Measurements from ENCODE around the gene NTN4.
A peak's percentile ranks its signal among the peaks of the same experiment; 100 is the strongest.
"Not testable (repeated sequence)": the region's sequence is repeated elsewhere in the genome, so short reads cannot be mapped to it uniquely, and the experiment has no call there.

Gene NTN4

DNA sequence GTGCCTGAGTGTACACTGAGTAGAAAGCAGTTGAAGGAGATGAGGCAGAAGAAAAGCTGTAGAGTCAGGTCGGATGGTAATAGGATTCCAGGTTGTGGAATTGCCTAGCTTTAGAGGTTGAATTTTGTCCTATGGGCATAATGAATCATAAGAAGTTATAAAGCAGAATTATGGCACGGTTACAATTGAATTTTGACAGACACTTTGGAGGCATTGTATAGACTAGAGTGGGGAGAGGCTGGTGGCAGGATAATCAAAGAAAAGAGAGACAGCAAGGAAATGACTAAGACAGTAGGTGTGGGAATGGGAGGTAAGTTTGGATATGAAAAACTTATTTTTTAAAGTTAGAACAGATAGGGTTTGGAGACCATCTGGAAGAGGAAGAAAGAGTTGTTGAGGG lies 102.6 kb downstream of the NTN4 start:
- Mint-ChIP-seq H3K27me3 (ENCODE audit: low read depth) (no peaks in the 10 kb centered on the region), H3K4me3 (no peak overlapping the region), H3K36me3 (ENCODE audit: low read depth) (no peaks in the 10 kb centered on the region), H3K4me1 (ENCODE audit: low read depth) (no peaks in the 10 kb centered on the region), H3K9me3 (no peaks in the 10 kb centered on the region), H3K27ac (no peak overlapping the region)

DNA sequence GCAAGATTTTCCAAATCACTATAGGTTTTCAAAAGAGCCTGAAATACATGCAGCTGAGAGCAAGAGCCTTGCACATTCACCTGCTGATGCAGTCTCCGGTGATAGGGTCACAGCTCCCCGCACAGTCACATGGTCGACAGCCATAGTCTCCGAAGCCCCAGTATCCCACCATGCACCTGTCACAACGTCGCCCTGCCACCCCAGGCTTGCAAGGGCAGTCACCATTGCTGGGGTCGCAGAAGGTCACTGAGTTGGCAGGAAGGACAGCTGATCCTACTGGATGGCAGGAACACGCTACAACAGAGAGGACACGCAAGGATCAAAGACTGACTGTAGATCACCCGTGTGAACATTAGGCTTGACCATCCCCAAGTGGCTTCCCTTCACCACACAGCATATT lies 107.1 kb downstream of the NTN4 start:
- H3K4me1 Mint-ChIP-seq (ENCODE audit: low read depth) = no peaks in the 10 kb centered on the region
- H3K4me3 Mint-ChIP-seq = no peak overlapping the region
- H3K27ac Mint-ChIP-seq = no peak overlapping the region
- H3K9me3 Mint-ChIP-seq = no peaks in the 10 kb centered on the region
- no peaks in the 10 kb centered on the region for H3K27me3 Mint-ChIP-seq (ENCODE audit: low read depth)
- no peaks in the 10 kb centered on the region for H3K36me3 Mint-ChIP-seq (ENCODE audit: low read depth)

DNA sequence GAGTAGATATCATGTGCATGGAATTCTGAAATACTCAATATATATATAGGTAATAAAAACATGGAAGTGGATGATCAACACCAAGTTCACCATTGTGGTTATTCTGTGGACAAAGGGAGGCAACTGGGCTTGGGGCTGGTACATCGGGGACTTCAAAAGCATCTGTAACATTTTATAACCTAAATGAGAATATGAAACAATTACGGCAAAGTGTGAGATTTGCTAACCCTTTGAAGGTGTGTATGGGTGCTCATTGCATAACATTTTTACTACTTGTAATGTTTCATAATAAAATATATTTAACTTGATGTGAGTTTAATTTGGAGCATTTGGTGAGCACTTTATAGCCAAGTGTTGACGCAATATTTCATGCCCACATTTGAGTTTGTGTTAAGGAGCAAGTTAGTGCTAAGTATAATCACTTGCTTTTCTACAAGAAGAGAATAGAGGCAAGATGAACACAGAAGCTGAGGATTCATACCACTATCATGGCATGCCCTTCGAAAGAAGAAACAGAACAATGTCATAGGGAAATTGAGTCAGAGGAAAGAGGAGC lies 109.3 kb downstream of the NTN4 start:
- H3K9me3 Mint-ChIP-seq = no peaks in the 10 kb centered on the region
- no peaks in the 10 kb centered on the region for H3K4me1 Mint-ChIP-seq (ENCODE audit: low read depth)
- no peaks in the 10 kb centered on the region for H3K27me3 Mint-ChIP-seq (ENCODE audit: low read depth)
- no peaks in the 10 kb centered on the region for H3K36me3 Mint-ChIP-seq (ENCODE audit: low read depth)
- H3K27ac Mint-ChIP-seq = no peak overlapping the region
- no peak overlapping the region for H3K4me3 Mint-ChIP-seq

DNA sequence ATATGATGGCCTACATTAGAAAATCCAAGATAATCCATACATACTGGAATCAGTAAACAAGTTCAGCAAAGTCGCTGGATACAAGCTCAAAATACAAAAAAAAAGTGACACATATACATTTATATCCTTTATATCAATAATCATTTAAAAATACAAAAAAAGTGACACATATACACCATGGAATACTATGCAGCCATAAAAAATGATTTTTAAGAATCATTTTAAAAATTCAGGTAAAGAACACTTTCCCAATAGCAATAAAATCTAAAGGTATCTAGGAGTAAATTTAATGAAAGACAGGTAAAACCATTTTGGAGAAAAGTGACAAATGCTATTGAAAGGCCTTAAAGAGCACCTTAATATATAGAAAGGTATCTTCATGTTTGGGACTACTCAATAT lies 111.9 kb downstream of the NTN4 start:
- H3K4me1 Mint-ChIP-seq (ENCODE audit: low read depth) = no peaks in the 10 kb centered on the region
- H3K27ac Mint-ChIP-seq = no peak overlapping the region
- H3K27me3 Mint-ChIP-seq (ENCODE audit: low read depth) = no peaks in the 10 kb centered on the region
- H3K9me3 Mint-ChIP-seq = no peaks in the 10 kb centered on the region
- H3K36me3 Mint-ChIP-seq (ENCODE audit: low read depth) = no peaks in the 10 kb centered on the region
- no peak overlapping the region for H3K4me3 Mint-ChIP-seq

DNA sequence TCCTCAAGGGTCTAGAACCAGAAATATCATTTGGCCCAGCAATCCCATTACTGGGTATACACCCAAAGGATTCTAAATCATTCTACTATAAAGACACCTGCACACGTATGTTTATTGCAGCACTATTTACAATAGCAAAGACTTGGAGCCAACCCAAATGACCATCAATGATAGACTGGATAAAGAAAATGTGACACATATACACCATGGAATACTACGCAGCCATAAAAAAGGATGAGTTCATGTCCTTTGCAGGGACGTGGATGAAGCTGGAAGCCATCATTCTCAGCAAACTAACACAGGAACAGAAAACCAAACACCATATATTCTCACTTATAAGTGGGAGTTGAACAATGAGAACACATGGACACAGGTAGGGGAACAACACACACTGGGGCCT lies 112.8 kb downstream of the NTN4 start:
- not testable (repeated sequence) for H3K9me3 Mint-ChIP-seq; H3K4me1 Mint-ChIP-seq (ENCODE audit: low read depth); H3K27me3 Mint-ChIP-seq (ENCODE audit: low read depth); H3K36me3 Mint-ChIP-seq (ENCODE audit: low read depth); H3K27ac Mint-ChIP-seq; H3K4me3 Mint-ChIP-seq

DNA sequence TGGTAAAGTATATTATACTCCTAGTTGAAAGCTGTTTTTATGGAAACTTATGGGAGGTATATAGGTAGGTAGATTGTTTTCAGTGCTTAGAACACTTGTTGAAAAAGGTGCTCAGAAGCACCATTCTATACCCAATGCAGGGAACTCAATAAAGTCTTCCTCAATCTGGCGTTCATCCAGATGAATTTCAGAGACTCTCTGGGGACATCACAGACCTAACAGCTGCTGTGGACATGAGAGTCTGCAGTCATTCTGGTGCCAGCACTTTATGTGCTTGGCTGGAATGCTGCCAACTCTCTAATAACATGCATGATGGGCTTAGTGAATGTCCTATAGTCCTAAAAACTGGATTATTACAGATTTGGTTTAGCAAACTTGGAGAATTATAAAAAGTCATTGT lies 115.9 kb downstream of the NTN4 start:
- Mint-ChIP-seq H3K27me3 (ENCODE audit: low read depth) (no peaks in the 10 kb centered on the region), H3K4me3 (no peak overlapping the region), H3K4me1 (ENCODE audit: low read depth) (no peaks in the 10 kb centered on the region), H3K36me3 (ENCODE audit: low read depth) (no peaks in the 10 kb centered on the region), H3K27ac (no peak overlapping the region), H3K9me3 (no peaks in the 10 kb centered on the region)

DNA sequence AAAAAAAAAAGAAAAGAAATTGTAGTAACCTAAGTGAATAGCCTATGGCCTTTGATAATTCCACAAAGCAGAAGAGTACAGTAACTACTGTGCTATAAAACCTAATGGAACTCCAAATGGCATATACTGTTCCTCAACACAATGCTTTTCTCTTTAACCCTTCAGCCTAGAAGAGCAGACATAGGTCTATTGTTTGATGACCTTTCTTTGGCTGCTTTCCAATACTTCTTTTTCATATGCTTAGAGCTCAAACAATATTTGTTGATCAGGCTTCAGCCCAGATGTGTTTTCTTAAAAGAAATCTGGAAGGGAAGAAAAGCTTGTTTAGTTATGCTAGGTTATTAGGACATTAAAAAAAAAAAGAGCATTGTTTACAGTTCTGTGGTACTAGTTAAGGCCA lies 116.4 kb downstream of the NTN4 start:
- Mint-ChIP-seq H3K9me3 (no peaks in the 10 kb centered on the region), H3K4me3 (no peak overlapping the region), H3K36me3 (ENCODE audit: low read depth) (no peaks in the 10 kb centered on the region), H3K27me3 (ENCODE audit: low read depth) (no peaks in the 10 kb centered on the region), H3K27ac (no peak overlapping the region), H3K4me1 (ENCODE audit: low read depth) (no peaks in the 10 kb centered on the region)

DNA sequence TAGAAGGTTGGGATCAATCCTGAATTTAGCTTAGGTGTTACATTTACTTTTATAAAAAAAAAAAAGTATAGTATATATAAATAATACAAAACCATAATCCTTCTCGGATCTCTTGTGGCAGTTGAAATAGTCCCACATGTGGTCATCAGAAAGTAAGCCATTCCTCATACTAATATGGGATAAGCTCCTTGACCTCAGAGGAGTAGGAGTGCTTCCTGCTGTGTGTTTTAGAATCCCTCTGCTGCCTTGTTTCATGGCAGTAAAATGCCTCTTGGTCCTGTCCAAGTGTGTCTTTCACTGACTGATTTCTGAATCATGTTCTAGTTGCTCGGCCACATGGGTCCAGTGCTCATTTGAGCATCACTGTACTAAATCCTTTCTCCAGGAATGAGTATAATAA lies 117.0 kb downstream of the NTN4 start:
- Mint-ChIP-seq H3K36me3 (ENCODE audit: low read depth) (no peaks in the 10 kb centered on the region), H3K27me3 (ENCODE audit: low read depth) (no peaks in the 10 kb centered on the region), H3K4me1 (ENCODE audit: low read depth) (no peaks in the 10 kb centered on the region), H3K27ac (no peak overlapping the region), H3K9me3 (no peaks in the 10 kb centered on the region), H3K4me3 (no peak overlapping the region)

DNA sequence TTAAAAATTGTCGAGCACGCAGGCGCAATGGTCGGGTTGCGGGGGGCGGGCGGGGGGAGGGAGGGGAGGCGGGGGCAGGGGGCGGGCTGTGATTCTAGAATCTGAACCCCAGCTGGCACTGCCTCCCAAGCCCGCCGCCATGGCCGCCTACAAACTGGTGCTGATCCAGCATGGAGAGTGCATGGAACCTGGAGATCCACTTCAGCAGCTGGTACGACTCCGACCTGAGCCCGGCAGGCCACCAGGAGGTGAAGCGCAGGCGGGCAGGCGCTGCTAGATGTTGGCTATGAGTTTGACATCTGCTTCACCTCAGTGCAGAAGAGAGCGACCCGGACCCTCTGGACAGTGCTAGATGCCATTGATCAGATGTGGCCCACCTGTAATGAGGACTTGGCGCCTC lies 118.4 kb downstream of the NTN4 start:
- H3K27me3 Mint-ChIP-seq (ENCODE audit: low read depth) = no peaks in the 10 kb centered on the region
- H3K36me3 Mint-ChIP-seq (ENCODE audit: low read depth) = no peaks in the 10 kb centered on the region
- H3K9me3 Mint-ChIP-seq = no peaks in the 10 kb centered on the region
- H3K4me1 Mint-ChIP-seq (ENCODE audit: low read depth) = no peaks in the 10 kb centered on the region
- H3K4me3 Mint-ChIP-seq = no peak overlapping the region
- H3K27ac Mint-ChIP-seq = no peak overlapping the region

DNA sequence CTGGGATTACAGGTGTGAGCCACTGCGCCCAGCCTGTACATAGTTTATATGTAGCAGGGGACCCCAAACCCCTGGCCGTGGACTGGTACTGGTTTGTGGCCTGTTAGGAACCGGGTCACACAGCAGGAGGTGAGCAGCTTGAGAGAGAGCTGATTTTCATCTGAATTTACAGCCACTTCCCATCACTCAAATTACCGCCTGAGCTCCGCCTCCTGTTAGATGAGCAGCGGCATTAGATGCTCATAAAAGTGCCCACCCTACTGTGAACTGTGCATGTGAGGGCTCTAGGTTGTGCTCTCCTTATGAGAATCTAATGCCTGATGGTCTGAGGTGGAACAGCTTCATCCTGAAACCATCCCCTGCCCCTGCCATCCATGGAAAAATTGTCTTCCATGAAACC lies 119.3 kb downstream of the NTN4 start:
- H3K27me3 Mint-ChIP-seq (ENCODE audit: low read depth) = no peaks in the 10 kb centered on the region
- no peaks in the 10 kb centered on the region for H3K36me3 Mint-ChIP-seq (ENCODE audit: low read depth)
- no peaks in the 10 kb centered on the region for H3K9me3 Mint-ChIP-seq
- H3K4me3 Mint-ChIP-seq = no peak overlapping the region
- no peak overlapping the region for H3K27ac Mint-ChIP-seq
- no peaks in the 10 kb centered on the region for H3K4me1 Mint-ChIP-seq (ENCODE audit: low read depth)

DNA sequence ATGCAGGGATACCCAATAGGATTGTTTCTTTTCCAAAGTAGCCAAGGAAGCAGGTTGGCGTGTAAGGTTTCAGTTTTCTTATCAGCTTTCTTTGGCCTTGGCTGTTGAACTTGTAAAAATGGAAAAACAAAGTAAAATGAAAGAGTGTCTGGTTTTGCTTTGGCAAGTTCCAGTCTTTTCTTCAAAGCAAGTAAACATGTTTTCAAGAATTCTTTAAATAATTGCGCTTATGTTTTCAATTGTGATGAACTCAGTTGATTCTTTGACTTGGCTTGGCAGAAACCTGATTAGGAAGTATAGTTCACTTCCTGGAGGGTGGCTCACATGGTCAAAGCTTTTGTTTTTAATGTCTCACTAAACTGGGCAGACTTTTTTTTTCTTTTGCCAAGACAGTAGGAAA lies 127.0 kb downstream of the NTN4 start:
- H3K9me3 Mint-ChIP-seq = no peaks in the 10 kb centered on the region
- H3K36me3 Mint-ChIP-seq (ENCODE audit: low read depth) = no peaks in the 10 kb centered on the region
- no peak overlapping the region for H3K4me3 Mint-ChIP-seq

DNA sequence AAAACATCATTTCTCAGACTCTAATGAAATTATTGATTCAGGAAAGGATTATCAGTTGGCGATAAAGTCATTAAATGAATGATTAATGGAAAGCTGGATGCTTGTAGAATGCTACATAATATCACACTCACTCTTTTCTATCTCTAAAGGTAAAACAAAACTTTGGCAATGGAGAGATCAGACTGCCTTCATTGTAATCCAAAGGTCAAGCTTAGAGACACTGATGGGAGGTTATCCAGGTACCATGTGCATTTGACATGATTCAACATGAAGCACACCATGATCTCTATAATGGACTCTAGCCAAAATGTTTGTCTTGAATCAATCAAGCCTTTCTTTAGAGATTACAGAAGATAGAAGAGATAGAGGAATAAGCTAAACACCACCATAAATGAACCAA lies 129.2 kb downstream of the NTN4 start:
- no peaks in the 10 kb centered on the region for H3K9me3 Mint-ChIP-seq
- H3K36me3 Mint-ChIP-seq (ENCODE audit: low read depth) = no peaks in the 10 kb centered on the region
- peaks cover 5% of the 10 kb centered on the region for H3K27me3 Mint-ChIP-seq (ENCODE audit: low read depth)
- no peak overlapping the region for H3K27ac Mint-ChIP-seq
- no peaks in the 10 kb centered on the region for H3K4me1 Mint-ChIP-seq (ENCODE audit: low read depth)
- H3K4me3 Mint-ChIP-seq = no peak overlapping the region

More for the DNA sequence above, 127.0 kb downstream of the NTN4 start:
- no peaks in the 10 kb centered on the region for H3K4me1 Mint-ChIP-seq (ENCODE audit: low read depth)
- H3K27me3 Mint-ChIP-seq (ENCODE audit: low read depth) = peaks cover 5% of the 10 kb centered on the region
- H3K27ac Mint-ChIP-seq = no peak overlapping the region

DNA sequence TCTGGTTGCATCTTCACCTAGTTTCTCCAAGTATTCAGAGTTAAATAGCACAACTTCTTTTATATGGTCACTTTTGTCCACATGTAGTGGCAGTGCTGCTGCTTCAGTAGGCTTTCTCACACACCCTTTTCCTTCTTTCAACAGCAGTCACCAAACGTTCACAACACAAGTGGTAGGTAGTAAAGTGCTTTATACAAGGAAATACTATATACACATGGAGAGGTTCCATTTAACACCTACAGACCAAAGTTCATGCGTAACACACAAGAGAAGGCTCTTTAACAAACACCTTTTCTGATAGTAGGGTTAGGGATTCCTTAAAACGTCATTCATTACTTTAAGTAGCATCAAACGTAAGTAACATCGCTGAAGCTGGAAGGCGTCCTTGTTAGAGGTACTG lies 132.2 kb downstream of the NTN4 start:
- Mint-ChIP-seq H3K36me3 (ENCODE audit: low read depth) (peaks cover 2% of the 10 kb centered on the region), H3K4me1 (ENCODE audit: low read depth) (no peaks in the 10 kb centered on the region), H3K4me3 (no peak overlapping the region), H3K9me3 (peaks cover 9% of the 10 kb centered on the region), H3K27ac (no peak overlapping the region), H3K27me3 (ENCODE audit: low read depth) (peaks cover 5% of the 10 kb centered on the region)

DNA sequence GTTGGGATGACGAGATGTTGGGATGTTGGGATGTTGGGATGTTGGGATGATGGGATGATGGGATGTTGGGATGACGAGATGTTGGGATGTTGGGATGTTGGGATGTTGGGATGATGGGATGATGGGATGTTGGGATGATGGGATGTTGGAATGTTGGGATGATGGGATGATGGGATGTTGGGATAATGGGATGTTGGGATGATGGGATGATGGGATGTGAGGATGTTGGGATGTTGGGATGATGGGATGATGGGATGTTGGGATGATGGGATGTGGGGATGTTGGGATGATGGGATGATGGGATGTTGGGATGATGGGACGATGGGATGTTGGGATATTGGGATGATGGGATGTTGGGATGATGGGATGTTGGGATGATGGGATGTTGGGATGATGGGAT lies 135.9 kb downstream of the NTN4 start:
- H3K27ac Mint-ChIP-seq = not testable (repeated sequence)

DNA sequence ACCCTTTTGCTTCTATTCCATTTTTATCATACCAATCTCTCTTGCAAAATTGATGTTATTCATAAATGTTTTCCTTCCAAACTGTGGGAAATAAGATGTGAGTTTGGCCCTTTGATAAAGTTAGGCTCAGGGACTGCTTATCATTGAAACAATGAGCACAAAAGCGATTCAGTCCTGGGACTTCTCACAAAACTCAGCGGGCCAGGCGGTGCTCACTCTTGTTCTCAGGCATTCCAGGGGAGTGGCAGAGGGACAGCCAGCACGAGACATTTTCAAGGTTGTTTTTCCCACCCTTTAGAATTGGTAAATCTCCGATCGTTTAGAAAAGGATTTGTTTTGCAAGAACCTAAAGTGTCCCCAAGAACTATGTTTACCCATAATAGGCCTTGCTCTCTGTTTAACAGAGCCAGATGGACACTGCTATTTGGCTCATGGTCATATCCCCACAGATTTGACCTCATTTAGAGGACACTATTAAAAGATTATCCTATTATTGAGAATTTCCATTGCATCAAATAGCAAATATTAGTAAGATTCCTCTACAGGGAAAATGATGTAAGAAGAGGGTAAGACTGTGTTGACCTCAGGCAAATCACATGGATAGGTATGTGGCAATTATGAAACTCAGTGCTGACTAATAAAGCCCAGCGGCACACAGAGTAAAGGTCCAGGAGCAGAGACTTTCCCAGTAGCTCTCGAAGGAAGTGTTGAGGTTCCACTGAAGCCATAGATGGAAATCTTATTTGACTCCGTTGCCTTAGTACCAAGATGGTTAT lies 136.6 kb downstream of the NTN4 start:
- Mint-ChIP-seq H3K36me3 (ENCODE audit: low read depth) (peaks cover 2% of the 10 kb centered on the region), H3K4me3 (no peak overlapping the region), H3K27ac (peak overlapping the region; percentile 76), H3K9me3 (peaks cover 9% of the 10 kb centered on the region), H3K27me3 (ENCODE audit: low read depth) (no peaks in the 10 kb centered on the region), H3K4me1 (ENCODE audit: low read depth) (no peaks in the 10 kb centered on the region)

More for the DNA sequence above, 135.9 kb downstream of the NTN4 start:
- H3K36me3 Mint-ChIP-seq (ENCODE audit: low read depth); H3K9me3 Mint-ChIP-seq; H3K4me3 Mint-ChIP-seq; H3K4me1 Mint-ChIP-seq (ENCODE audit: low read depth); H3K27me3 Mint-ChIP-seq (ENCODE audit: low read depth): not testable (repeated sequence)

DNA sequence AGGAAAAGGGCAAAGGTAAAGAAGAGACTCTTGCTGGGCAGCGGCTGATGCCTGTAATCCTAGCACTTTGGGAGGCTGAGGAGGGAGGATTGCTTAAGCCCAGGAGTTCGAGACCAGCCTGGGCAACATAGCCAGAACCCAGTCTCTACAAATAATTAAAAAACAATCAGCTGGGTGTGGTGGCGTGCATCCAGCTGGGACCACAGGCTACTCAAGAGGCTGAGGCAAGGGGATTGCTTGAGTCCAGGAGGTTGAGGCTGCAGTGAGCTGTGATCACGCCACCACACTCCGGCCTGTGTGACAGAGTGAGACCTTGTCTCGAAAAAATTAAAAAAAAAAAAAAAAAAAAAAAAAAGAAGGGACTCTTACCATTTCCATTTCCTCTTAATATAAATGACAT lies 138.9 kb downstream of the NTN4 start:
- H3K27ac Mint-ChIP-seq = no peak overlapping the region
- no peaks in the 10 kb centered on the region for H3K4me1 Mint-ChIP-seq (ENCODE audit: low read depth)
- peaks cover 2% of the 10 kb centered on the region for H3K36me3 Mint-ChIP-seq (ENCODE audit: low read depth)
- no peaks in the 10 kb centered on the region for H3K27me3 Mint-ChIP-seq (ENCODE audit: low read depth)
- H3K4me3 Mint-ChIP-seq = no peak overlapping the region
- peaks cover 9% of the 10 kb centered on the region for H3K9me3 Mint-ChIP-seq
